ENCODE measurements around the gene CIITA. TPM values are rescaled to one million over a fixed set of nuclear protein-coding genes. Genes with fewer than 3 reads are reported as not detected.

The CIITA gene
- total RNA-seq, 2 donors from 2014 or later: 0.26 TPM; not detected in 1

GRCh38 chr16:10850478-10850850 lies 26.5 kb upstream of the CIITA start:
- Histone ChIP-seq H3K36me3 (ENCODE audit: control insufficient read depth, insufficient read depth, low read length) (no peaks in the 10 kb centered on the region), H3K27ac (ENCODE audit: low read depth, low read length) (no peak overlapping the region), H3K27me3 (ENCODE audit: control insufficient read depth, insufficient read depth, low read length, poor library complexity, severe bottlenecking) (no peaks in the 10 kb centered on the region), H3K4me1 (ENCODE audit: control insufficient read depth, insufficient read depth, low read length) (no peaks in the 10 kb centered on the region), H3K9me3 (ENCODE audit: control insufficient read depth, low read length) (no peaks in the 10 kb centered on the region), H3K4me3 (ENCODE audit: low read length) (no peak overlapping the region), H3K9ac (ENCODE audit: extremely low read depth, low read length, poor library complexity, severe bottlenecking) (no peak overlapping the region)
- Mint-ChIP-seq H3K27ac (no peak overlapping the region), H3K36me3 (ENCODE audit: low read depth) (no peaks in the 10 kb centered on the region), H3K4me1 (no peaks in the 10 kb centered on the region), H3K27me3 (ENCODE audit: insufficient read depth) (no peaks in the 10 kb centered on the region), H3K4me3 (no peak overlapping the region), H3K9me3 (no peaks in the 10 kb centered on the region)
- WGBS, 2 experiments (ENCODE audit: insufficient coverage in 1 of 2, insufficient read length in 1 of 2): 80 to 100% methylated on average over 2 to 3 of the region's 4 CpGs
- no peak for DNase-seq
- no peak for TF ChIP-seq CTCF (conservative IDR thresholded peaks at IDR 0.05)

GRCh38 chr16:10851512-10851911 lies 25.5 kb upstream of the CIITA start:
- TF ChIP-seq CTCF (conservative IDR thresholded peaks at IDR 0.05): no peak
- no peak overlapping the region for H3K4me3 Mint-ChIP-seq
- Histone ChIP-seq H3K27ac (ENCODE audit: low read depth, low read length) (no peak overlapping the region), H3K9ac (ENCODE audit: extremely low read depth, low read length, poor library complexity, severe bottlenecking) (no peak overlapping the region), H3K9me3 (ENCODE audit: control insufficient read depth, low read length) (no peaks in the 10 kb centered on the region), H3K36me3 (ENCODE audit: control insufficient read depth, insufficient read depth, low read length) (no peaks in the 10 kb centered on the region), H3K4me3 (ENCODE audit: low read length) (no peak overlapping the region), H3K4me1 (ENCODE audit: control insufficient read depth, insufficient read depth, low read length) (no peaks in the 10 kb centered on the region), H3K27me3 (ENCODE audit: control insufficient read depth, insufficient read depth, low read length, poor library complexity, severe bottlenecking) (no peaks in the 10 kb centered on the region)
- 100% methylated on average over 2 of the region's 3 CpGs for WGBS, 2 experiments (ENCODE audit: insufficient coverage in 1 of 2, insufficient read length in 1 of 2)
- no peaks in the 10 kb centered on the region for H3K27me3 Mint-ChIP-seq (ENCODE audit: insufficient read depth)
- no peaks in the 10 kb centered on the region for H3K36me3 Mint-ChIP-seq (ENCODE audit: low read depth)
- no peaks in the 10 kb centered on the region for H3K4me1 Mint-ChIP-seq
- no peak for DNase-seq
- H3K27ac Mint-ChIP-seq: peak overlapping the region; percentile 41
- no peaks in the 10 kb centered on the region for H3K9me3 Mint-ChIP-seq

GRCh38 chr16:10852286-10852685 lies 24.7 kb upstream of the CIITA start:
- WGBS, 2 experiments (ENCODE audit: insufficient coverage in 1 of 2, insufficient read length in 1 of 2): 83 to 92% methylated on average over 3 to 4 of the region's 4 CpGs
- no peak for DNase-seq
- Mint-ChIP-seq H3K36me3 (ENCODE audit: low read depth) (no peaks in the 10 kb centered on the region), H3K4me3 (no peak overlapping the region), H3K27ac (no peak overlapping the region), H3K9me3 (no peaks in the 10 kb centered on the region), H3K27me3 (ENCODE audit: insufficient read depth) (no peaks in the 10 kb centered on the region), H3K4me1 (no peaks in the 10 kb centered on the region)
- Histone ChIP-seq H3K9ac (ENCODE audit: extremely low read depth, low read length, poor library complexity, severe bottlenecking) (no peak overlapping the region), H3K4me3 (ENCODE audit: low read length) (no peak overlapping the region), H3K4me1 (ENCODE audit: control insufficient read depth, insufficient read depth, low read length) (no peaks in the 10 kb centered on the region), H3K36me3 (ENCODE audit: control insufficient read depth, insufficient read depth, low read length) (no peaks in the 10 kb centered on the region), H3K9me3 (ENCODE audit: control insufficient read depth, low read length) (no peaks in the 10 kb centered on the region), H3K27me3 (ENCODE audit: control insufficient read depth, insufficient read depth, low read length, poor library complexity, severe bottlenecking) (no peaks in the 10 kb centered on the region), H3K27ac (ENCODE audit: low read depth, low read length) (no peak overlapping the region)
- no peak for TF ChIP-seq CTCF (conservative IDR thresholded peaks at IDR 0.05)

Measured in endodermal cell (in vitro differentiated cells).